ENCODE data around the gene AKAP8L.

DNA sequence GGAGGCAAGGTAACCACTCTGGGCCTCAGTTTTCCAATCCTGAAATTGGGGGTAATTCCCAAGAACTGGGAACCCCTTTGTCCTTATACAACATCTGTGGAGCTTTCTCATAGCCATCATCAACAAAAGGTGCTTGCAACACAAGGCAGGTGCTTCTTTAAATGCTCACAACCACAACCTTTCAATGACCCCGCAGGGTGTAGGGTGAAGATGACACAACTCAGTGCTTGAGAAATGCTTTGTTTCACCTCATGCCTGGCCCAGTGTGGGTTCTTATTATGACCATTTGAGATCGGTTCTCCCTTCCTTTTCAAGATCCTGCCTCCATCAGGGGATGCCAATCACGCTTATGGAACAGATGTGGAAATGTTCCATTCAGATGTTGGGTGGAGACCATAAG, 22.5 kb upstream of the AKAP8L start:
- TF ChIP-seq, protein P1, sequence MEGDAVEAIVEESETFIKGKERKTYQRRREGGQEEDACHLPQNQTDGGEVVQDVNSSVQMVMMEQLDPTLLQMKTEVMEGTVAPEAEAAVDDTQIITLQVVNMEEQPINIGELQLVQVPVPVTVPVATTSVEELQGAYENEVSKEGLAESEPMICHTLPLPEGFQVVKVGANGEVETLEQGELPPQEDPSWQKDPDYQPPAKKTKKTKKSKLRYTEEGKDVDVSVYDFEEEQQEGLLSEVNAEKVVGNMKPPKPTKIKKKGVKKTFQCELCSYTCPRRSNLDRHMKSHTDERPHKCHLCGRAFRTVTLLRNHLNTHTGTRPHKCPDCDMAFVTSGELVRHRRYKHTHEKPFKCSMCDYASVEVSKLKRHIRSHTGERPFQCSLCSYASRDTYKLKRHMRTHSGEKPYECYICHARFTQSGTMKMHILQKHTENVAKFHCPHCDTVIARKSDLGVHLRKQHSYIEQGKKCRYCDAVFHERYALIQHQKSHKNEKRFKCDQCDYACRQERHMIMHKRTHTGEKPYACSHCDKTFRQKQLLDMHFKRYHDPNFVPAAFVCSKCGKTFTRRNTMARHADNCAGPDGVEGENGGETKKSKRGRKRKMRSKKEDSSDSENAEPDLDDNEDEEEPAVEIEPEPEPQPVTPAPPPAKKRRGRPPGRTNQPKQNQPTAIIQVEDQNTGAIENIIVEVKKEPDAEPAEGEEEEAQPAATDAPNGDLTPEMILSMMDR (IDR thresholded peaks at IDR 0.05), result no peak
- no peak for TF ChIP-seq POLR2A (IDR thresholded peaks at IDR 0.05)
